ENCODE results near the gene ERMP1.

DNA sequence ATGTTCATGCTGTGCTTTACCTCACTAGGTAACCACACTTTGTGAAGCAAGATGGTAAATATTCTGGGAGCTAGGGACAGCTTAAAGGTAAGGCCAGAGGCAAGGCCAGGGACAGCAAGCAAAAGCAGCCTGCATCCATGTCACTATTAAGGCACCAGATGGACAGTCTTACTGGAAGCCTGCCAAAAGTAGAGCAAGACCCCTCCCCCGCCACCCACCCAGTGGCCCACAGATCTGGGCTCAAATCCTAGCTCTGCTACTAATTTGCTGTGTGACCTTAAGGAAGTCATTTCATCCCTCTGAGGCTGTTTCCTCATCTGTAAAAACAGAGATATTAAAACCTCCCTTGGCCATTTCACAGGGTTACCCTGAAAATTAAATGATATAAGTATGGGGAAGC lies 13.2 kb upstream of the ERMP1 start:
- TF ChIP-seq, protein P1, sequence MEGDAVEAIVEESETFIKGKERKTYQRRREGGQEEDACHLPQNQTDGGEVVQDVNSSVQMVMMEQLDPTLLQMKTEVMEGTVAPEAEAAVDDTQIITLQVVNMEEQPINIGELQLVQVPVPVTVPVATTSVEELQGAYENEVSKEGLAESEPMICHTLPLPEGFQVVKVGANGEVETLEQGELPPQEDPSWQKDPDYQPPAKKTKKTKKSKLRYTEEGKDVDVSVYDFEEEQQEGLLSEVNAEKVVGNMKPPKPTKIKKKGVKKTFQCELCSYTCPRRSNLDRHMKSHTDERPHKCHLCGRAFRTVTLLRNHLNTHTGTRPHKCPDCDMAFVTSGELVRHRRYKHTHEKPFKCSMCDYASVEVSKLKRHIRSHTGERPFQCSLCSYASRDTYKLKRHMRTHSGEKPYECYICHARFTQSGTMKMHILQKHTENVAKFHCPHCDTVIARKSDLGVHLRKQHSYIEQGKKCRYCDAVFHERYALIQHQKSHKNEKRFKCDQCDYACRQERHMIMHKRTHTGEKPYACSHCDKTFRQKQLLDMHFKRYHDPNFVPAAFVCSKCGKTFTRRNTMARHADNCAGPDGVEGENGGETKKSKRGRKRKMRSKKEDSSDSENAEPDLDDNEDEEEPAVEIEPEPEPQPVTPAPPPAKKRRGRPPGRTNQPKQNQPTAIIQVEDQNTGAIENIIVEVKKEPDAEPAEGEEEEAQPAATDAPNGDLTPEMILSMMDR (conservative IDR thresholded peaks at IDR 0.05) = no peak
- no peak for TF ChIP-seq ZFX (IDR thresholded peaks at IDR 0.05)
